Adrenal gland (tissue), 5 donors: ENCODE data around the gene ZNF581.

Experiments used
- CTCF ChIP-seq, 6 experiments: fragments of 450-650 bp in 4 of 6; fragments of 200-600 bp in 2 of 6; sonication (generic) in 1 of 6; IDR thresholded peaks; 1 replicate in 5 of 6; 2 replicates in 1 of 6; pipeline versions ENCODE4 v1.5.1 to v1.8.0; 2016 to 2021; ENCODE audit warnings: antibody characterized with exemption in 6 of 6, mild to moderate bottlenecking in 2 of 6, moderate library complexity in 1 of 6
- POLR2A ChIP-seq, 2 donors: fragments of 450-650 bp; IDR thresholded peaks; one replicate each; pipeline ENCODE4 v1.6.1; 2017; ENCODE audit warnings: antibody characterized with exemption in 2 of 2, mild to moderate bottlenecking in 2 of 2, moderate library complexity in 1 of 2
- donor health status: DM: no; HTN: no; CAD: no.

- TF ChIP-seq POLR2A (IDR thresholded peaks at IDR 0.05) (peak; percentile 25 to 34), CTCF (IDR thresholded peaks at IDR 0.05) (peak in 1 of 6 experiments; percentile 3)
These were observed 31.6 kb downstream of the ZNF581 start, which contains the start of gene EPN1 for GRCh38 chr19:55674841-55675660.
